Tibial artery (tissue), 4 donors: ENCODE measurements around the gene MYH7B.

Experiments
- DNase-seq, 2 donors: peaks; one replicate each; pipeline ENCODE4 v3.0.0-alpha.2; 2019
- H3K27ac ChIP-seq, 2 donors: fragments of 200-600 bp; sonication (generic) in 1 of 2; 1 replicate in 1 of 2; 2 replicates in 1 of 2; pipeline ENCODE4 v1.5.1; 2018 to 2019; ENCODE audit warnings: mild to moderate bottlenecking in 1 of 2
- H3K27me3 ChIP-seq, 2 donors: fragments of 200-600 bp; sonication (generic) in 1 of 2; one replicate each; pipeline versions ENCODE4 v1.5.1 to v1.6.0; 2016 to 2019
- H3K36me3 ChIP-seq, 3 donors: fragments of 200-600 bp; sonication (generic) in 2 of 3; one replicate each; pipeline ENCODE4 v1.5.1; 2016 to 2019; ENCODE audit warnings: mild to moderate bottlenecking in 2 of 3
- H3K4me1 ChIP-seq, 4 donors: fragments of 200-600 bp; sonication (generic) in 2 of 4; 1 replicate in 3 of 4; 2 replicates in 1 of 4; pipeline ENCODE4 v1.5.1; 2016 to 2019
- H3K4me3 ChIP-seq, 2 donors: fragments of 200-600 bp; sonication (generic) in 1 of 2; 1 replicate in 1 of 2; 2 replicates in 1 of 2; pipeline ENCODE4 v1.5.1; 2018 to 2019; ENCODE audit warnings: mild to moderate bottlenecking in 2 of 2
- H3K9me3 ChIP-seq, 3 donors: fragments of 200-600 bp; sonication (generic) in 1 of 3; one replicate each; pipeline ENCODE4 v1.5.1; 2016 to 2019
- intact Hi-C: fragments of 100-400 bp; cut with DNase I; formaldehyde crosslinking; loops from one replicate; pipeline ENCODE4 v1.15.0; 2023; ENCODE audit warnings: low total_unique reads
- TF ChIP-seq, protein P1 (sequence below), 2 experiments: fragments of 200-600 bp in 1 of 2; fragments of 450-650 bp in 1 of 2; IDR thresholded peaks; one replicate each; pipeline ENCODE4 v1.5.1; 2017 to 2019; ENCODE audit warnings: antibody characterized with exemption in 2 of 2, mild to moderate bottlenecking in 1 of 2, moderate library complexity in 1 of 2

MYH7B gene

GRCh38 chr20:34977365-34978091 is 21.9 kb downstream of the MYH7B start:
- no peak for DNase-seq
- Histone ChIP-seq H3K36me3 (no peaks in the 10 kb centered on the region), H3K4me3 (no peak overlapping the region), H3K9me3 (no peaks in the 10 kb centered on the region), H3K27me3 (peaks cover 0 to 44% of the 10 kb centered on the region in 2 donors), H3K4me1 (no peaks in the 10 kb centered on the region), H3K27ac (no peak overlapping the region)
- TF ChIP-seq, protein P1, sequence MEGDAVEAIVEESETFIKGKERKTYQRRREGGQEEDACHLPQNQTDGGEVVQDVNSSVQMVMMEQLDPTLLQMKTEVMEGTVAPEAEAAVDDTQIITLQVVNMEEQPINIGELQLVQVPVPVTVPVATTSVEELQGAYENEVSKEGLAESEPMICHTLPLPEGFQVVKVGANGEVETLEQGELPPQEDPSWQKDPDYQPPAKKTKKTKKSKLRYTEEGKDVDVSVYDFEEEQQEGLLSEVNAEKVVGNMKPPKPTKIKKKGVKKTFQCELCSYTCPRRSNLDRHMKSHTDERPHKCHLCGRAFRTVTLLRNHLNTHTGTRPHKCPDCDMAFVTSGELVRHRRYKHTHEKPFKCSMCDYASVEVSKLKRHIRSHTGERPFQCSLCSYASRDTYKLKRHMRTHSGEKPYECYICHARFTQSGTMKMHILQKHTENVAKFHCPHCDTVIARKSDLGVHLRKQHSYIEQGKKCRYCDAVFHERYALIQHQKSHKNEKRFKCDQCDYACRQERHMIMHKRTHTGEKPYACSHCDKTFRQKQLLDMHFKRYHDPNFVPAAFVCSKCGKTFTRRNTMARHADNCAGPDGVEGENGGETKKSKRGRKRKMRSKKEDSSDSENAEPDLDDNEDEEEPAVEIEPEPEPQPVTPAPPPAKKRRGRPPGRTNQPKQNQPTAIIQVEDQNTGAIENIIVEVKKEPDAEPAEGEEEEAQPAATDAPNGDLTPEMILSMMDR (IDR thresholded peaks at IDR 0.05) = no peak
- intact Hi-C loops = no loop called here

GRCh38 chr20:34978092-34978744 is 22.6 kb downstream of the MYH7B start:
- H3K9me3 ChIP-seq = no peaks in the 10 kb centered on the region
- H3K4me1 ChIP-seq = no peaks in the 10 kb centered on the region
- DNase-seq = no peak
- TF ChIP-seq, protein P1 (IDR thresholded peaks at IDR 0.05) = no peak
- H3K4me3 ChIP-seq = no peak overlapping the region
- intact Hi-C loops = no loop called here
- H3K27me3 ChIP-seq = peaks cover 0 to 47% of the 10 kb centered on the region in 2 donors
- no peak overlapping the region for H3K27ac ChIP-seq
- H3K36me3 ChIP-seq = no peaks in the 10 kb centered on the region

DNA sequence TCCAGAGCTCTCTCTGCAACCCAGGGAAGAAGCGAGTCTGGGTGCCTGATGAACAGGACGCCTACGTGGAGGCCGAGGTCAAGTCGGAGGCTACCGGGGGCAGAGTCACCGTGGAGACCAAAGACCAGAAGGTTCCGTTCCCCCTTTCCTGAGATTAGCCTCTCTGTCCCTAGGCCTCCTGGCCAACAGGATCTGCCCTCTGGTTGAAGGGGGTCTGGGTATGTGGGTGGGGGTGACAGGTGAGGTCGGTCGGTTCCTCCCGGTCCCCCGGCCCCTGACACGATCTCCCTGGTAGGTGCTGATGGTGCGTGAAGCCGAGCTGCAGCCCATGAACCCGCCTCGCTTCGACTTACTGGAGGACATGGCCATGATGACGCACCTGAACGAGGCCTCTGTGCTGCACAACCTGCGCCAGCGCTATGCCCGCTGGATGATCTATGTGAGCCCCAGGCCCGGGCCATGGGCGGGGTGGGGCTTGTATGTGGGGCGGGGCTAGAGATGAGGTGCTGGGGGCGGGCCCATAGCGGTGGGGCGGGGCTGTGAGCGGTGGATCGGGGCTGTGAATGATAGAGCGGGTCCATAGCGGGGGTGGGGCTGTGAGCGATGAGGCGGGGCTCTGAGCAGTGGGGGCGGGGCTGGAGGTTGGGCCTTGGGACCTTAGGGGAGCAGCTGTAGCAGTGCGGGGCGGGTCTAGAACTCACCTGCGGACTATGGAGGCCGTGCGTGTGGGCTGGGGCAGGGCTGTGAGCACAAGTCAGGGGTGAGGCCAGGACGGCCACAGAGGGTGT is 23.9 kb downstream of the MYH7B start:
- no peak overlapping the region for H3K4me3 ChIP-seq
- peaks cover 0 to 60% of the 10 kb centered on the region in 2 donors for H3K27me3 ChIP-seq
- H3K9me3 ChIP-seq = no peaks in the 10 kb centered on the region
- no peaks in the 10 kb centered on the region for H3K36me3 ChIP-seq
- TF ChIP-seq, protein P1 (IDR thresholded peaks at IDR 0.05) = no peak
- intact Hi-C loops = no loop called here
- DNase-seq = no peak
- H3K4me1 ChIP-seq = no peaks in the 10 kb centered on the region
- H3K27ac ChIP-seq = no peak overlapping the region

GRCh38 chr20:34980543-34981233 is 25.0 kb downstream of the MYH7B start:
- DNase-seq = no peak

More at GRCh38 chr20:34980543-34981233, 25.0 kb downstream of the MYH7B start:
- Histone ChIP-seq H3K9me3 (no peaks in the 10 kb centered on the region), H3K4me1 (no peaks in the 10 kb centered on the region), H3K27ac (no peak overlapping the region), H3K27me3 (peaks cover 0 to 71% of the 10 kb centered on the region in 2 donors), H3K36me3 (no peaks in the 10 kb centered on the region), H3K4me3 (no peak overlapping the region)
- TF ChIP-seq, protein P1 (IDR thresholded peaks at IDR 0.05) = no peak
- intact Hi-C loops = no loop called here
